Colonic mucosa (tissue), 4 donors: ENCODE measurements around the gene HOXA9. TPM values are rescaled to one million over a fixed set of nuclear protein-coding genes. Genes with fewer than 3 reads are reported as not detected.

Experiments used
- DNase-seq: peaks from one replicate; pipeline ENCODE4 v3.0.0-alpha.2; 2020
- H3K27ac ChIP-seq: fragments of 200-600 bp; one replicate; pipeline ENCODE4 v1.8.0; 2021
- H3K27me3 ChIP-seq: fragments of 200-600 bp; one replicate; pipeline ENCODE4 v1.8.0; 2021
- H3K36me3 ChIP-seq: fragments of 200-600 bp; one replicate; pipeline ENCODE4 v1.8.0; 2021
- H3K4me1 ChIP-seq: fragments of 200-600 bp; one replicate; pipeline ENCODE4 v1.8.0; 2021; ENCODE audit warnings: mild to moderate bottlenecking
- H3K4me3 ChIP-seq: fragments of 200-600 bp; one replicate; pipeline ENCODE4 v1.8.0; 2021
- H3K9ac ChIP-seq, 2 donors: one replicate each; pipeline ENCODE4 v1.7.0; 2013; ENCODE audit warnings: control low read depth in 2 of 2, low read depth in 2 of 2, low read length in 2 of 2
- H3K9me3 ChIP-seq: fragments of 200-600 bp; one replicate; pipeline ENCODE4 v1.8.0; 2021
- CTCF ChIP-seq: fragments of 200-600 bp; IDR thresholded peaks from one replicate; pipeline ENCODE4 v1.8.0; 2022; ENCODE audit warnings: antibody characterized with exemption, mild to moderate bottlenecking
- intact Hi-C: fragments of 100-400 bp; cut with DNase I; formaldehyde crosslinking; loops from one replicate; pipeline ENCODE4 v1.14.1; 2022
- total RNA-seq, 2 donors: library from RNA; stranded (reverse); fragmentation: NEBNext Ultra II Directional in 1 of 2; extraction: Animal tissue kit (Norgen Biotek cat#: 25700) in 1 of 2; gene quantifications; one replicate each; pipeline ENCODE4 v1.2.1, GENCODE V29; 2021
- donor health status: healthy.
- donor health status: DM: no; HTN: no; CAD: no.
- donor health status: DM: no; HTN: no; CAD: no.

HOXA9 gene
- total RNA-seq, 2 donors from 2014 or later = 19.5 to 22.1 TPM

- Histone ChIP-seq H3K36me3 (no peaks in the 10 kb centered on the region), H3K27ac (peak within 1 kb of the TSS; percentile 94), H3K27me3 (peaks cover 4% of the 10 kb centered on the region), H3K4me1 (peaks cover 16% of the 10 kb centered on the region), H3K4me3 (peak within 1 kb of the TSS; percentile 49), H3K9me3 (no peaks in the 10 kb centered on the region), H3K9ac (peak within 1 kb of the TSS; percentile 80 to 100)
- DNase-seq = peak; percentile 82
- no peak for TF ChIP-seq CTCF
- intact Hi-C loops = no loop called here
Measured at GRCh38 chr7:27156508-27156898, 8.8 kb downstream of the HOXA9 start, which contains the start of gene HOXA7. TSS of gene HOXA7 (minus strand) at chr7:27156675. CDS start at chr7:27156545, 130 bp downstream.

- peak; percentile 70 for DNase-seq
- H3K27me3 ChIP-seq = peaks cover 4% of the 10 kb centered on the region
- TF ChIP-seq CTCF = no peak
- peaks cover 16% of the 10 kb centered on the region for H3K4me1 ChIP-seq
- peak overlapping the region; percentile 94 for H3K27ac ChIP-seq
- H3K4me3 ChIP-seq = peak overlapping the region; percentile 49
- H3K9ac ChIP-seq = peak overlapping the region; percentile 80 to 100
- no peaks in the 10 kb centered on the region for H3K9me3 ChIP-seq
- intact Hi-C loops = no loop called here
- no peaks in the 10 kb centered on the region for H3K36me3 ChIP-seq
Measured at GRCh38 chr7:27155816-27156507, 9.4 kb downstream of the HOXA9 start.

GRCh38 chr7:27154901-27155815 is 10.2 kb downstream of the HOXA9 start:
- peak overlapping the region; percentile 80 to 100 for H3K9ac ChIP-seq

GRCh38 chr7:27154369-27154768 is 11.0 kb downstream of the HOXA9 start:
- DNase-seq = peak; percentile 29
- H3K4me3 ChIP-seq = peak overlapping the region; percentile 49

More at GRCh38 chr7:27154901-27155815, 10.2 kb downstream of the HOXA9 start:
- H3K4me3 ChIP-seq = peak overlapping the region; percentile 49
- no peaks in the 10 kb centered on the region for H3K36me3 ChIP-seq
- H3K9me3 ChIP-seq = no peaks in the 10 kb centered on the region
- TF ChIP-seq CTCF = no peak
- peaks cover 4% of the 10 kb centered on the region for H3K27me3 ChIP-seq
- peaks cover 16% of the 10 kb centered on the region for H3K4me1 ChIP-seq
- intact Hi-C loops = no loop called here
- peak overlapping the region; percentile 94 for H3K27ac ChIP-seq
- DNase-seq = peak; percentile 60

More at GRCh38 chr7:27154369-27154768, 11.0 kb downstream of the HOXA9 start:
- H3K9me3 ChIP-seq = no peaks in the 10 kb centered on the region
- no peak for TF ChIP-seq CTCF
- H3K36me3 ChIP-seq = no peaks in the 10 kb centered on the region
- H3K4me1 ChIP-seq = peaks cover 11% of the 10 kb centered on the region
- H3K27ac ChIP-seq = no peak overlapping the region
- peak overlapping the region; percentile 40 to 100 for H3K9ac ChIP-seq
- H3K27me3 ChIP-seq = peaks cover 4% of the 10 kb centered on the region
- intact Hi-C loops = no loop called here
